ENCODE data around the gene IQSEC1. TPM values are rescaled to one million over a fixed set of nuclear protein-coding genes. Genes with fewer than 3 reads are reported as not detected.

The IQSEC1 gene
- total RNA-seq, 1 donor from 2014 or later: 57.1 TPM

- DNase-seq (ENCODE audit: extremely low read depth, low read depth, low spot score): no peak
These were observed 2.7 kb downstream of the IQSEC1 start for GRCh38 chr3:13070391-13071070.

DNA sequence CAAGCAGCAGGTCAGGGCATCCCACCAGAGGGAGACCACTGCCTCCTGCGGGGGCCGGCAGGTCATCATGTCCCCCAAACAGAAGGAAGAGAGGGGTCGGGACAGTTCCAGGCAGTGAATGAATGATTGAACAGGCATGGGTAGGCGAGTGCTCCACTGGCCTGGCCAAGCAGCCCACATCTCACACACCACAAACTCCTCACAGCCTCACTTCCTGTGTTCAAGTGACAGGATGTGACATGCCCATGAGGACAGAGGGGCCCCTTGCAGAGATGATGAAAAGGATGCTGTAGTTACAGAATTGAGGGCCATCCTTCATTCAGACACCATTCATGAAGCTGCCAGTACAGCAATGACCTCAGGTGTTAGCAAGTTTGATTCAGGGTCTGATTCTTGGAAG, 3.7 kb downstream of the IQSEC1 start:
- no peak for DNase-seq (ENCODE audit: extremely low read depth, low read depth, low spot score)

GRCh38 chr3:13068269-13069010, 4.8 kb downstream of the IQSEC1 start:
- no peak for DNase-seq (ENCODE audit: extremely low read depth, low read depth, low spot score)

- DNase-seq (ENCODE audit: extremely low read depth, low read depth, low spot score): no peak
These were observed 5.5 kb downstream of the IQSEC1 start for GRCh38 chr3:13067778-13068177.

- DNase-seq (ENCODE audit: extremely low read depth, low read depth, low spot score): no peak
These were observed 6.4 kb downstream of the IQSEC1 start for GRCh38 chr3:13066834-13067233.

GRCh38 chr3:13066236-13066635, 7.0 kb downstream of the IQSEC1 start:
- no peak for DNase-seq (ENCODE audit: extremely low read depth, low read depth, low spot score)

DNA sequence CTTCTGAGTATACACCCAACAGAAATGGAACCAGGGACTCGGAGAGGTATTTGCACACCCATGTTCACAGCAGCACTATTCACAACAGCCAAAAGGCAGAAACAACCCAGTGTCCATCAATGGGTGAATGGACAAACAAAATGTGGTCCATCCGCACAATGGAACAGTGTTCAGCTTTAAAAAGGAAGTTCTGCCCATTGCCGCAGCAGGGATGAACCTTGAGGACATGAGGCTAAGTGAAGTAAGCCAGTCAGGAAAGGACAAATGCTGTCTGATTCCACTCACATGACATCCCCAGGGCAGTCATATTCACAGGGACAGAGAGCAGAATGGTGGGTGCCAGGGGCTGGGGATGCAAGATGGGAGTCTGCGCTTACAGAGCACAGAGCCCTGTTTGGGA, 7.5 kb downstream of the IQSEC1 start:
- no peak for DNase-seq (ENCODE audit: extremely low read depth, low read depth, low spot score)

- DNase-seq (ENCODE audit: extremely low read depth, low read depth, low spot score): no peak
These were observed 8.3 kb downstream of the IQSEC1 start for GRCh38 chr3:13064964-13065363.

GRCh38 chr3:13064159-13064868, 8.9 kb downstream of the IQSEC1 start:
- no peak for DNase-seq (ENCODE audit: extremely low read depth, low read depth, low spot score)

GRCh38 chr3:13063225-13063624, 10.0 kb downstream of the IQSEC1 start:
- DNase-seq (ENCODE audit: extremely low read depth, low read depth, low spot score): no peak

GRCh38 chr3:13062647-13063046, 10.6 kb downstream of the IQSEC1 start:
- DNase-seq (ENCODE audit: extremely low read depth, low read depth, low spot score): no peak

- no peak for DNase-seq (ENCODE audit: extremely low read depth, low read depth, low spot score)
These were observed 12.8 kb downstream of the IQSEC1 start for GRCh38 chr3:13060341-13060910.

- no peak for DNase-seq (ENCODE audit: extremely low read depth, low read depth, low spot score)
These were observed 14.7 kb downstream of the IQSEC1 start for GRCh38 chr3:13058346-13059120.

DNA sequence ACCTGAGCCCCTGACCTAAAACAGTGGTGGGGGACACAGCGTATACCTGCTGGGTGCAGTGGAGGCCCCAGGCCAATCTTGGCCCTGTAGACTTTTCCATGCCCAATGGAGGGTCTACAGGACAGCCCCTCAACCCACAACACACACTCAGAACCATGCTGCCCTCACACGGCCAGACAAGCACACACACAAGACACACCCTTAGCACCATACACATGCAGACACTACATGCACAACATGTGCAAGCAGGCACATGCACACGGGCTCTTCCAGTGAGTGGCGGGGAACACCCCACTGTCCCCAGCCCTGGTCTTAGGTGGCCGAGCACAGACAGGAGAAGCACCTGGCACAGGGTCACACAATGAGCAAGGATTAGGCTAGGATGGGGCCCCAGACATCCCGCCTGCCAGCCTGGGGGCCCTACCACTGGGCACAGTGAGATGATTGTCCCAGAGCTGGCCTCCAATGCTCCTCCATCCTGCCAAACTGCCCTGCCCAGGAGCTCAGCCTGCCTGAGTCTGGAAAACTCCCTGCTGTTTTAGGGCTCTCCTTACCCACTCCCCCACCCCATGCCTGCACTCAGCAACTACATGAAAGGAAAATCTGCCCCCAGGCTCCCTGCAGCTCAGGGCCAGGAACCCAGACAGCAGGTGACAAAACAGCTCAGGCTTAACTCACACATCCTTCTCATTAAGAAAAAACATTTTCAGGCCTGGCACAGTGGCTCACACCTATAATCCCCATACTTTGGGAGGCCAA, 15.8 kb downstream of the IQSEC1 start:
- no peak for DNase-seq (ENCODE audit: extremely low read depth, low read depth, low spot score)

DNA sequence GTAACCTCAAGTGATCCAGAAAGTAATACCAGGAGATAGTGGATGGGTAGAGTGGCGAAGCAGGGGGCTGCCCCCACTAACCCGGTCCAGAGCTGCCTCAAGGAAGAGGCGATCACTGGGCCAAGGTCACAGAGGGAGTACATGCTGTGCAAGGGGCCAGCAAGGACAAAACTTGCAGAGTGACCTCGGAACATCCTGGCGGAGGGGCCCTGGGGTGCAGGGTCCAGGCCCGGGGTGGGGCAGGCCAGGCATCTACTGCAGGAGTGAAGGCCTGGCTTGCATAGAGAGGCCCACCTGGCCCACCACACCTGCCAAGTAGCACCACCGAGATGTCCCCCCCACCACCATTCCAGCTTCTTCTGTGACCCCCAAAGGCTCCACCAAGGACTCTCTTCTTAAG, 17.6 kb downstream of the IQSEC1 start:
- DNase-seq (ENCODE audit: extremely low read depth, low read depth, low spot score): no peak

DNA sequence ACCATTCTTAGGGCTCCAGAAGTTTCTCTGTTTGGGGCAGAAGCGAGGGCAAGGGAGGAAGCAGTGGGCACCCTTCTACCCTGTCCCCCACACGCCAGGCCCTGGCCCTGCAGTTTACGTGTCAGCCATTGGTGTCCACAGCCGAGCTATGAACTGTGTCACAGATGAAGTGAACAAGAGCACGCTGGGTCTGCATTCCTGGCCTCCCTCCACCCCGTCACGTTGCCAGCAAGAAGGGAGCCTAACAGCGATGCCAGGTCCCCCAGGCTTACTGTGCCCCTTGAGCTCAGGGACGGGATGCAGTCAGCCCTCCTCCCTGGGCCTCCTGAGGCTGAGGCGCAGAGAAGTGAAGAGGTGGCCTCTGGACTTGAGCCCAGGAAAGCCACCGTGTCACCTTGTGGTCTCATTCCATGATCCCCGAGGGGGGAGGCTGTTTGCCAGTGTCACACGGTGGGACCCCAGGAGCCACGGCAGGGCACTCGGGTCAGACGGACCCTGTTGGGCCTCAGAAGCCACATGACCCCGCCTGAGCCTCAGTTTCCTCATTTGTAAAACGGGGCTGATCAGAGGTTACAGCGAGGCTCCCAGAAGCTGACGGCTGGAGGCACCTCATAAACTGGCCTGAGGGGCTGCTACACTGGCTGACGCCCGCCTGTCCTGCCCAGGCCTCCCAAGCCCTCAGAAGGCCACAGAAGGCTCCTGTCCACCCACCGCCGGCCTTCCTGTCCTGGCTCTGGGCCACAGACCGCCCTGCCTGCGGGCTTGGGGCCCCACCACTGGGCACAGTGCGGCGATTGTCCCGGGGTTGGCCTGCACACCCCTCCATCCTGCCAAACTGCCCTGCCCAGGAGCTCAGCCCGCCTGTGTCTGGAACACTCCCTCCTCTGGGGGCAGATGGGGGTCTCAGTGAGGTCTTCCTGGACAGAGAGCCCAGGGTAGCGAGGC, 18.6 kb downstream of the IQSEC1 start:
- DNase-seq (ENCODE audit: extremely low read depth, low read depth, low spot score): no peak

DNA sequence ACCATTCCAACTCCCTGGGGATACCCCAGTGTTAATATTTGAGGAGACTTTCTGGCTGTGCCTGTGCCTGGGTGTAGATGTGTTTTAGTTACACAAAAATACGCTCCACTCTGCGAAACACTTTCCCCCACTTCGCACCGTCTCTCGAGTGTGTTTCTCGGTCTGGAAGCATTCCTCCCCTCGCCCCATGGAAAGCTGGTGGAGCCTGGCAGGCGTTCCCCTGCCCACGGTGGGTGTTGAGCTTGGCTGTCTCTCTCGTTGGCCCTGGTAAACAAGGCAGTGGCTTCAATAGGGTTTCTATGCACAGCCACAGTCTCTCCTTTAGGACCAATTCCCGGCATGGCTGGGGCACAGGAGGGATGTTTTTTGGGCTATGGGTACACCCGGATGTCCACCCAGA, 19.3 kb downstream of the IQSEC1 start:
- no peak for DNase-seq (ENCODE audit: extremely low read depth, low read depth, low spot score)

- DNase-seq (ENCODE audit: extremely low read depth, low read depth, low spot score): no peak
These were observed 19.8 kb downstream of the IQSEC1 start for GRCh38 chr3:13053420-13053819.
